SK-N-SH treated with all-trans-retinoic acid at 6 μM for 48 hours (cell line): Measurements from ENCODE around the gene FOSL2.

ENCODE experiments used
- CREB5 ChIP-seq: fragments of 250-450 bp; sonication (Bioruptor Pico); IDR thresholded peaks from 2 replicates; pipeline ENCODE4 v1.5.1; 2020; ENCODE audit warnings: low read depth, mild to moderate bottlenecking, moderate library complexity
- ESRRG ChIP-seq: fragments of 250-450 bp; sonication (Bioruptor Pico); IDR thresholded peaks from 2 replicates; pipeline ENCODE4 v1.6.1; 2021; ENCODE audit warnings: mild to moderate bottlenecking
- GLIS3 ChIP-seq: fragments of 250-450 bp; sonication (Bioruptor Pico); IDR thresholded peaks from 2 replicates; pipeline ENCODE4 v1.5.0; 2020; ENCODE audit warnings: mild to moderate bottlenecking, moderate library complexity
- PATZ1 ChIP-seq: fragments of 250-450 bp; sonication (Bioruptor Pico); IDR thresholded peaks from 2 replicates; pipeline ENCODE4 v1.8.0; 2020; ENCODE audit warnings: mild to moderate bottlenecking, moderate library complexity, borderline replicate concordance
- PPARA ChIP-seq: fragments of 250-450 bp; sonication (Bioruptor Pico); IDR thresholded peaks from 2 replicates; pipeline ENCODE4 v1.5.0; 2020; ENCODE audit warnings: mild to moderate bottlenecking, borderline replicate concordance
- RARB ChIP-seq: fragments of 250-450 bp; sonication (Bioruptor Pico); IDR thresholded peaks from 2 replicates; pipeline ENCODE4 v1.8.0; 2021; ENCODE audit warnings: mild to moderate bottlenecking, moderate library complexity
- TOX ChIP-seq: fragments of 250-450 bp; sonication (Bioruptor Pico); IDR thresholded peaks from 2 replicates; pipeline ENCODE4 v1.8.0; 2021; ENCODE audit warnings: mild to moderate bottlenecking, moderate library complexity, borderline replicate concordance

- no peak for TF ChIP-seq TOX (CRISPR knock-in tag)
- TF ChIP-seq GLIS3 (CRISPR knock-in tag), result no peak
- TF ChIP-seq PPARA, result no peak
- TF ChIP-seq PATZ1 (CRISPR knock-in tag), result no peak
- no peak for TF ChIP-seq CREB5
- TF ChIP-seq RARB (CRISPR knock-in tag), result no peak
- TF ChIP-seq ESRRG (CRISPR knock-in tag), result no peak
Measured at GRCh38 chr2:28400921-28401320, 8.3 kb downstream of the FOSL2 start.
